Activated gamma-delta T cell (primary cell): ENCODE measurements around the gene PNLIPRP2.

Experiments
- DNase-seq: peaks from one replicate; lab custom pipeline; 2025; lab: John Stamatoyannopoulos, UW

Gene PNLIPRP2

DNA sequence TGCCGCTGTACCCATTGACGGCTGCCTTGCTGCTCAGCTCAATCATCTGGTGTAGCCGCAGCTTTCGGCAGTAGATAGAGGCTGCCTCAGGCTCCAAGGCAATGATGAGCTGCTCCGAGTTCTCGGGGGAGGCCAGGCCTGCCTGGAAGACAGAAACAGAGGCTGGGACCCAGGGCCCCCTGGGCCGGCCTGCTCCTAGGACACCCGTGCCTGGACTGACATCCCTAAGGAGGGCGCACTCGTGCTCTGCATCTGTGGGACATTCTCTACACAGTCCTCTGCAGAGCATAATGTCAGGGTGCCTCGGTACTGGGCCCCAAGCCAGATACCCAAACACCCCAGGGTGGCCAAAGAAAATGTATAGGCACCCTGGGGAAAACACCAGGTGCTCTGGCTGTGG is 63.1 kb downstream of the PNLIPRP2 start:
- no peak for DNase-seq

DNA sequence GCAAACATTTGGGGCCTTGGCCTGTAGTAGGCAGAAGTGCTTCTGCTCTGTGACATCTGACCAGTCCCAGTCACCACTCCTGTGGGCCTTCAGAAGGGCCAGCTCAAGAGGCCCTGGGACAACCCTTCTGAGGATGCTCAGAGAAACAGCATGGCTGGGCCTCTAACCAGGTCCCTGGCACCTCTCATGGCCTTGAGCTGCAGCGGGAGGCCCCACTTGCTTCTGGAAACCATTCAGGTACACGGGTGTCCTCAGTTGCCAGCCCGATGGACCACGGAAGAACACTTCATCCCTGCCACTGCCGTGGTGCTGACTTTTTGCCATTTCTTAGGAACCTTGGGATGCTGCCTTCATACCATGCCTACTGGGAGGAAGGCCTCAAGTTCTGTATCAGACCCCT is 64.0 kb downstream of the PNLIPRP2 start:
- no peak for DNase-seq

DNA sequence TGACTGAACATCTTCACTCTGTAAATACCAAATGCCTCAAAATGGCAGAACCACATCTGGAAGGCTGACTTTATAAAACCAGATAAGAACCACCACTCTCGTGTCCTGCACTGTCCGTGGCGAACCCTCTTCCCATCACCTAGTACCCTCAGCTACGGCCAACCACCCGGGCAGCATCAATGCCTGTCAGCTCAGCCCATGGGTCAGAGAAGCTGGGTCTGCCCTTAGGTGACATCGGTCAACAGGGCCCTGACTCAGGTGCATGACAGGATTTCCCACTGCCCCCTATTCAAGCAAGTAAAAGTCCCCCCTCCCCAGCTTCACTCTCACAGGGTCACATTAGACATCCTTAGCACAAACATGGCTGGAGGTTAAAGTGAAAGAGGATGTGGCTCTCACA is 65.1 kb downstream of the PNLIPRP2 start:
- DNase-seq: no peak

DNA sequence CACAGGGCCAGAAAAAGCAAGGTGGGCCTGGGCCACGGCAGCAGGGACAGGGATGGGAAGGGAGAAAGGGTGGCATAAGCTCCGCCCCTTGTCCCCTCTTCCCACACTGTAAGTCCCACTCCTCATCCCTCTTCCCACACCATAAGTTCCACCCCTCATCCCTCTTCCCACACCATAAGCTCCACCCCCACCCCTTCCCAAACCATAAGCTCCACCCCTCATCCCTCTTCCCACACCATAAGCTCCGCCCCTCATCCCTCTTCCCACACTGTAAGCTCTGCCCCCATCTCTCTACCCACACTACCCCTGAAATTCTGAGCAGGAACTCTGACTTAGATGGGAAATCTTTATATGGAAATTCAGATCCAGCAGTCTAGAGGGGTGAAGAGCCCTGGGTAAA is 65.9 kb downstream of the PNLIPRP2 start:
- DNase-seq: no peak

DNA sequence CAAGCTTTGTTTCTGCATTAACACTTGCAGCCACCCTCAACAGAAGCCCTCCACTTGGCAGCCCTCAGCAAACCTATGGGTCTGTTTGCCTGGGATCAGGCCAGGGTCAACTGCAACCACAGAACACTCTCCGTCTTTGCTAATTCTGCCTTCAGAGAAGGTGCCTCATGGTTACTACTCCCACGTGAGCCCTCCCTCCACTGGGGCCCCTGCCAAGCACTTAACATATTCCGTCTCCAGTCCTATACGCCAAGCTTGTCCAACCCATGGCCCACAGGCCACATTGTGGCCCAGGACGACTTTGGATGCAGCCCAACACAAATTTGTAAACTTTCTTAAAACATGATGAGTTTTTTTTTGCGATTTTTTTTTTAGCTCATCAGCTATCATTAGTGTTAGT is 66.9 kb downstream of the PNLIPRP2 start:
- no peak for DNase-seq

DNA sequence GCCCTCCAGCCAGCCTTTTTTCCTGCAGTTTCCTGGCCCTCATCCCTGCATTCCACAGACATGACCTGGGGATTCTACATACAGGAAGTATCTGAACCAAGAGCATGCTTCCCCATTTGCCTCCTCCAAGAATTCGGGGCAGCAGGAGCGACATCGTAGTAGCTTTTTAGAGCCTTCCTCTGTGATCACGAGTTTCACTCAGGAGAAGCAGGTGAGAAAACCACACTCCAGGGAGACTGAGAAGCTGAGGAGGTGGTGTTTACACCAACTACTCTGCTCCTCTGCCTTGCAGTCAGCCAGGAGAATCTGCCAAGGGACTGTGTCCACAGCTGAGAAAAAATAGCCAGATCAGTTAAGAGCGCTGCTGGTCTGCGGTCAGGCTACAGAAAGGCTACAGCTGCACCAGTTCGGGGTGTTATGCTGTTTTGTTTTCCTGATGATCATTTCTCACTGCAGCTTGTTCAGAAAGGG is 67.5 kb downstream of the PNLIPRP2 start:
- DNase-seq: no peak

DNA sequence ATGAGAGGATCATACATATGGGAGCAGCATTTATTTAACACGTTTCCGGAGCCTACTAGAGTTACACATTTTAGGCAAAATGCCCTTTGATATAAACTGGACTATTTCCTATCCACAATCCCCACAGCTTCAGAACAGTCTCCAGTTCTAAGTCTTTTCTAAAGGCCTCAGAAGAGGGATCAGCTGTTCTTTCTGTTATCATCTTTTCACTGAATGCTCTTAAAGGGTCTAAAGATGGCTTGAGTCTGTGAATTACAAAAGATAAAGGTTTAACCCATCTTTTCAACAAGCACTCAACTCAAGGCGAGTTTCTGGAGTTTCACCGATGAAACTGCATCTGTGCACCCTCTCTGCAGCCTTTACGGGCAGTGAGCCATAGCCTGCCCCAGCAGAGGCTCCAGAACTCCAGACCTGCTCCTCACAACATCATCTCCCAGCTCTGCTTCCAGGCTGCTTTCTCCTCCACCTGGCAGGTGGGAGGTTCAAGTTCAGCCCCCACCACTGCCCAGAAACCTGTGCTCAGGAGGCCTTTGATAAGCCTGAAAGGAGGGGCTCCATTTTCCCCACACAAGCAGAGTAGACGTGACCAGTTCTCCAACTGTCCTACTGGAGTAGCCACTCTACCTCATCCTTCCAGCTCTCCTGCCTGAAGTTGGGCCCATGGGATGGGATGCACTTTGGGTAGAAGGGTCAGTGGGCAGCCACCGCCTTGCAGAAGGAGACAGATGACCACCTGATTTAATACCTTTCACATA is 68.2 kb downstream of the PNLIPRP2 start:
- DNase-seq: no peak

DNA sequence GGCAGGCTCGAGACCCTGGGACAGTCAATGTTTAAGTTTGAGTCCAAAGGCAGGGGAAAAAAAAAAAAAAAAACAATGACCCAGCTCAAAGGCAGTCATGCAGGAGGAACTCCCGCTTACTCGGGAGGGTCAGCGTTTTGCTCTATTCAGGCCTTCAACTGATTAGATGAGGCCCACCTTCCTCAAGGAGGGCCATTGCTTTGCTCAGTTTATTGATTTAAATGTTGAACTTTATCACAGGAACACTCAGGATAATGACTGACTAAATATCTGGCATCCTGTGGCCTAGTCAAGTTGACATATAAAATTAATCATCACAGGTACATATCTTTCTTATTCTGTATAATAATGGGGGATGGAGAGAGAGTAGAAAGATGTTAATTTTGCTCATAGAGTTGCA is 69.0 kb downstream of the PNLIPRP2 start:
- DNase-seq: no peak

DNA sequence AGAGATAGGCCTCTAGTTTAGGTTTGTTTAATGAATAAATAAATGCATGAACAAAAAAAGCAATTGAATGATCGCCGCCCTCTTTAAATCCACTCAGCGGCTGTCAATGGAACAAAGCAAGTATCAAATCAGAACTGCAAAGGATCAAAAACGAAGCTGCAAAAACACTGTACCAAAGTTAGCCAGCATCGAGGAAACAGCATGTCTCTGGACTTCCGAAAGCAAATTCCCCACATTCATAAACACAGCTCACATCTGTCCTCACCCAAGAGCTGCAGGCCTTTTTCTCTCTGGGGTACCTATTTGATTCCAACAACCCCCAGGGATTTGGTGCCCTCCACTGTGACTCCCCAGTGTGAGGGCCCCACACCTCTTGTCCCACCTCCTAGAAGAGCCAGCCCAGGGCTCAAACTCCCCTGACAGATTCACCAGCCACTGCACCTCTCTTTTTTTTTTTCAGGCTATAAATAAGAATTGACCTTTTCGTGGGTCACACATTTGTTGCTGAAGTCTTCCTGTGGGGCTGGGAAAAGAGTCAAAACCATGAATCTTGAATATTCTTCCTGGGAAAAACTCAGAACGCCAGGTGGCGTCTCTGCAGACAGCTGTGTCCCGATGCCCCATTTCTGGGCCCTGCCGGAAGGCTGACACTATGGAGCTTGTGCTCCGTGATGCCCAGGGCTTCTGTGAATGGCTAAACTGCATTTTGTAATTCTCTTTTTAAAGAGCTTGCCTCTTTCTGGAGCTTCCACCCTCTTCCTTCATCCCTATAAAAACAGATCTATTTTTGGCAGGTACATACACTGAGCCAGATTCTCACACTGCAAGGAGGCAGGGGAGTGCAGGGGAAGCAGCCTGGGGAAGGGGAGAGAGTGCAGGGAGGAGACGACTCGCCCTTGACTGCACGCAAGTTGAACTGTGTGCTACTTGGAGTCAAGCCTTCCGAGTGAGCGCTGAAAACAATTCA is 69.9 kb downstream of the PNLIPRP2 start:
- no peak for DNase-seq

DNA sequence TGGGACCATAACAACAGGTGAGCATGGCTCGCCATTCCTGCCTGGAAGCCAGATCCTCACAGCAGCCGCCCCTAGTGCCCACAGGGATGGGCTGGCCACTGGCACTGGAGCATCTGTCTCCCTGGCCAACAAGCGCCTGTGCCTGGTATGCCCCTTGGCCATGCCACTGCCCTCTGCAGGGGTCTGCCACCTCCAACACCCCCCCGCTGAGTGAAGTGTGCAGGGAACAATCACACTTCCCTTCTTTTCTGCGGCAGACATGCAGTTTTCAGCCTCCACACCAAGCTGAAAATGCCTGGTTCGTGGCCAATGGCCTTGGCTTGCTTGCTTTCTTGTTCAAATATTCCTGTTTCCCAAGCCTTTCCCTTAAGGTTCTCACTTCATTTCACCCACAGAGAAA is 70.9 kb downstream of the PNLIPRP2 start:
- DNase-seq: no peak

DNA sequence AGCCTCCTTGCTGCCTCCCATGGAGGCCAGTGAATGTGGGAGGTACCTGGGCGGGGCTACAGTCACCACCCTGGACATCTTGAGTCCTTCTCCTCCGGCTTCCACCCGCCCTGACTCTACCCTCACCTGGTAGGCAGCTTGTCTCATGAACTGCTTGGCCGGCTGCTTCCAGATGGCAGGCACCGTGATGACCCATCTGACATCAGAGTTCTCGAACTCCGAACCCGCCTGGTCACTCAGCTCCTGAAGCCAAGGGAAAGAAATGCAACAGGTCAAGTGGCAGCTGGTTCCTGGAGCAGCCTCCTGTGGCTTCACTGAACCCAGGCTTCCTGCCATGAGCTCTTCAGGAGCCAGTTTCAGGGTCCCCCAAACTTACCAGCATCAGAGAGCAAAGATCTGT is 71.5 kb downstream of the PNLIPRP2 start:
- no peak for DNase-seq

DNA sequence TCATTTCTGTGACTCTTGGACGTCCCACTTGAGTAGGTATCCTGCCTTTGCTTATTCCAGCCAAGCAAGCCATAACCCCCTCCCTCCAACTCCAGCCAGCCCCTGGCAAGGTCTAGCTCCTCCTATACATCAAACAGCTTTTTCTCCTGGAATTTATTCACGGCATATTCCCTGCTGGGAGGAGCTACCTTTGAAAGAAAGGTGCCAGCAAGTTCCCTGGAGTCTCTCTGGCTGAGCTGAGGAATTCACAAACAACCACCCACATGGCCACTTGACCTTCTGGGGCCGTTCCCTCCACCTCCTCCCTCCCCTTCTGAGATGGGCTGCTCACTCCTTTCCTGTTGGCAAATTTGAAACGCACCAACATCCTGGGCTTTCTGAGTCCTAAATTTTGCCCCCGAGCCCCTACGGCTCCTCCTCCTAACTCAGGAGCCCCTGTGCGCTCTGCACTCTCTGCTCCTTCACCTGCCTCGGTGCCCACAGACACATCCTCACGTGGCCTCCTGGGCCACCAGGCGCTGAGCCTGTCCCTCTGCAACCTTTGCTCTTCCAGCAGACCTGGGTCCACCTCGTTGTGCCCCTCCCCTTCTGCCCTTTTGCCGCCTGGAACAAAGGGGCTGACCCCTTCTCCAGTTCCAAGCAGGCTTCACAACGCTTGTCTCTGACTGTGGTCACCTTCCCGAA is 73.6 kb downstream of the PNLIPRP2 start:
- DNase-seq: no peak
